GM12878 (cell line): Measurements from ENCODE around the gene MRNIP. TPM values are rescaled to one million over a fixed set of nuclear protein-coding genes. Genes with fewer than 3 reads are reported as not detected.

Experiments used
- ATF3 ChIP-seq: IDR thresholded peaks from 2 replicates; pipeline ENCODE4 v1.6.1; 2011; ENCODE audit warnings: low read depth, mild to moderate bottlenecking, low read length, moderate library complexity, borderline replicate concordance; ENCODE audit errors: extremely low read depth
- CHD1 ChIP-seq: IDR thresholded peaks from 2 replicates; pipeline ENCODE4 v1.6.1; 2012; ENCODE audit warnings: low read depth, low read length, improper control_type of control experiment
- CREB1 ChIP-seq: IDR thresholded peaks from 2 replicates; pipeline ENCODE4 v1.6.1; 2012; ENCODE audit warnings: low read depth, mild to moderate bottlenecking, inconsistent platforms
- DPF2 ChIP-seq: fragments of 450-650 bp; IDR thresholded peaks from 2 replicates; pipeline ENCODE4 v1.6.1; 2017; ENCODE audit warnings: mild to moderate bottlenecking
- E2F4 ChIP-seq: IDR thresholded peaks from 2 replicates; pipeline ENCODE4 v1.6.1; 2012; ENCODE audit warnings: low read depth, low read length, improper control_type of control experiment
- FOS ChIP-seq: IDR thresholded peaks from 3 replicates; pipeline ENCODE4 v1.6.1; 2011; ENCODE audit warnings: borderline replicate concordance; ENCODE audit not compliant: insufficient read length; ENCODE audit errors: extremely low read depth
- FOXK2 ChIP-seq: fragments of 450-650 bp; IDR thresholded peaks from 2 replicates; pipeline ENCODE4 v1.6.1; 2017; ENCODE audit warnings: mild to moderate bottlenecking, moderate library complexity
- HDGF ChIP-seq: fragments of 450-650 bp; IDR thresholded peaks from 2 replicates; pipeline ENCODE4 v1.6.1; 2016; ENCODE audit warnings: antibody characterized with exemption
- KLF5 ChIP-seq: fragments of 450-650 bp; IDR thresholded peaks from 2 replicates; pipeline ENCODE4 v1.6.1; 2014; ENCODE audit warnings: mild to moderate bottlenecking; ENCODE audit not compliant: partially characterized antibody
- MTA2 ChIP-seq: fragments of 450-650 bp; IDR thresholded peaks from 2 replicates; pipeline ENCODE4 v1.6.1; 2016; ENCODE audit warnings: low read depth, mild to moderate bottlenecking, moderate library complexity
- NFYA ChIP-seq: IDR thresholded peaks from 2 replicates; pipeline ENCODE4 v1.6.1; 2011; ENCODE audit warnings: low read depth, mild to moderate bottlenecking, low read length, improper control_type of control experiment, borderline replicate concordance
- NR2F1 ChIP-seq: fragments of 450-650 bp; conservative IDR thresholded peaks from 2 replicates; pipeline ENCODE4 v1.6.1; 2017; ENCODE audit warnings: mild to moderate bottlenecking
- RAD51 ChIP-seq: fragments of 450-650 bp; IDR thresholded peaks from 2 replicates; pipeline ENCODE4 v1.6.1; 2016; ENCODE audit warnings: moderate library complexity, mild to moderate bottlenecking, inconsistent platforms
- RCOR1 ChIP-seq: conservative IDR thresholded peaks from 2 replicates; pipeline ENCODE4 v1.6.1; 2012; ENCODE audit warnings: low read depth, low read length, improper control_type of control experiment
- SPI1 ChIP-seq: IDR thresholded peaks from 2 replicates; pipeline ENCODE4 v1.6.1; 2011; ENCODE audit warnings: low read depth, mild to moderate bottlenecking, low read length, moderate library complexity, borderline replicate concordance; ENCODE audit not compliant: insufficient read depth
- SREBF1 ChIP-seq: IDR thresholded peaks from 2 replicates; pipeline ENCODE4 v1.6.1; 2012; ENCODE audit warnings: mild to moderate bottlenecking, low read length
- STAT3 ChIP-seq: IDR thresholded peaks from 2 replicates; pipeline ENCODE4 v1.6.1; 2011; ENCODE audit warnings: low read depth, low read length, improper control_type of control experiment
- TCF12 ChIP-seq: IDR thresholded peaks from 2 replicates; pipeline ENCODE4 v1.6.1; 2011; ENCODE audit warnings: low read depth, mild to moderate bottlenecking, low read length
- WRNIP1 ChIP-seq: IDR thresholded peaks from 2 replicates; pipeline ENCODE4 v1.6.1; 2011; ENCODE audit warnings: low read depth, low read length, improper control_type of control experiment, borderline replicate concordance
- ZBED1 ChIP-seq: IDR thresholded peaks from 2 replicates; pipeline ENCODE4 v1.6.1; 2016; ENCODE audit warnings: borderline replicate concordance
- ZZZ3 ChIP-seq: IDR thresholded peaks from 2 replicates; pipeline ENCODE4 v1.6.1; 2011; ENCODE audit warnings: low read depth; ENCODE audit not compliant: control insufficient read depth, insufficient read length
- polyA plus RNA-seq, 11 experiments: library from polyadenylated mRNA; depleted of rRNA in 4 of 11; unstranded in 6 of 11; stranded (reverse) in 5 of 11; fragments of >200 nt; fragmentation: Nextera tagmentation in 4 of 11; fragmentation: Illumina TruSeq in 1 of 11; extraction: Ambion mirVana in 4 of 11; extraction: Trizol in 1 of 11; gene quantifications; 1 replicate in 1 of 11; 2 replicates in 10 of 11; pipeline versions ENCODE4 v1.2.1 to v1.2.3, GENCODE V29; 2011 to 2016; ENCODE audit warnings: inconsistent platforms in 2 of 11, missing spikeins in 2 of 11, low read depth in 1 of 11
- total RNA-seq, 4 experiments: library from RNA; depleted of rRNA in 3 of 4; stranded (reverse); fragments of >200 nt in 3 of 4; fragmentation: Illumina TruSeq in 1 of 4; extraction: Trizol in 1 of 4; gene quantifications; 2 replicates each; pipeline versions ENCODE4 v1.2.1 to v1.2.3, GENCODE V29; 2013 to 2021
- TF ChIP-seq, protein P1 (sequence below): fragments of 450-650 bp; IDR thresholded peaks from 2 replicates; pipeline ENCODE4 v1.6.1; 2016; ENCODE audit warnings: mild to moderate bottlenecking, moderate library complexity, borderline replicate concordance
- TF ChIP-seq, protein P2 (sequence below): fragments of 450-650 bp; IDR thresholded peaks from 2 replicates; pipeline ENCODE4 v1.6.1; 2018; ENCODE audit warnings: borderline replicate concordance, mild to moderate bottlenecking; ENCODE audit not compliant: partially characterized antibody

MRNIP gene
- total and polyA plus RNA-seq, 10 of the 15 experiments (the other 5 are each of a cell fraction or from before 2014, with no cell fraction given), result 2.4 to 30.4 (median 13.1) TPM

GRCh38 chr5:179795863-179796833, 62.5 kb downstream of the MRNIP start (continued):
- TF ChIP-seq MTA2 (no peak), ATF3 (no peak), ZBED1 (no peak), FOS (no peak), TCF12 (no peak), NFYA (no peak), FOXK2 (no peak), CREB1 (no peak; the same call in 1 of the 2 replicates), KLF5 (peak; percentile 58), CHD1 (peak; percentile 80; the same call in 1 of the 2 replicates), SREBF1 (no peak), HDGF (peak; percentile 64; the same call in 1 of the 2 replicates), WRNIP1 (no peak), SPI1 (peak; percentile 75), NR2F1 (peak; percentile 59; the same call in 1 of the 2 replicates), E2F4 (no peak), DPF2 (peak; percentile 88), RAD51 (no peak), STAT3 (no peak), RCOR1 (no peak), ZZZ3 (no peak)
- TF ChIP-seq, protein P1, sequence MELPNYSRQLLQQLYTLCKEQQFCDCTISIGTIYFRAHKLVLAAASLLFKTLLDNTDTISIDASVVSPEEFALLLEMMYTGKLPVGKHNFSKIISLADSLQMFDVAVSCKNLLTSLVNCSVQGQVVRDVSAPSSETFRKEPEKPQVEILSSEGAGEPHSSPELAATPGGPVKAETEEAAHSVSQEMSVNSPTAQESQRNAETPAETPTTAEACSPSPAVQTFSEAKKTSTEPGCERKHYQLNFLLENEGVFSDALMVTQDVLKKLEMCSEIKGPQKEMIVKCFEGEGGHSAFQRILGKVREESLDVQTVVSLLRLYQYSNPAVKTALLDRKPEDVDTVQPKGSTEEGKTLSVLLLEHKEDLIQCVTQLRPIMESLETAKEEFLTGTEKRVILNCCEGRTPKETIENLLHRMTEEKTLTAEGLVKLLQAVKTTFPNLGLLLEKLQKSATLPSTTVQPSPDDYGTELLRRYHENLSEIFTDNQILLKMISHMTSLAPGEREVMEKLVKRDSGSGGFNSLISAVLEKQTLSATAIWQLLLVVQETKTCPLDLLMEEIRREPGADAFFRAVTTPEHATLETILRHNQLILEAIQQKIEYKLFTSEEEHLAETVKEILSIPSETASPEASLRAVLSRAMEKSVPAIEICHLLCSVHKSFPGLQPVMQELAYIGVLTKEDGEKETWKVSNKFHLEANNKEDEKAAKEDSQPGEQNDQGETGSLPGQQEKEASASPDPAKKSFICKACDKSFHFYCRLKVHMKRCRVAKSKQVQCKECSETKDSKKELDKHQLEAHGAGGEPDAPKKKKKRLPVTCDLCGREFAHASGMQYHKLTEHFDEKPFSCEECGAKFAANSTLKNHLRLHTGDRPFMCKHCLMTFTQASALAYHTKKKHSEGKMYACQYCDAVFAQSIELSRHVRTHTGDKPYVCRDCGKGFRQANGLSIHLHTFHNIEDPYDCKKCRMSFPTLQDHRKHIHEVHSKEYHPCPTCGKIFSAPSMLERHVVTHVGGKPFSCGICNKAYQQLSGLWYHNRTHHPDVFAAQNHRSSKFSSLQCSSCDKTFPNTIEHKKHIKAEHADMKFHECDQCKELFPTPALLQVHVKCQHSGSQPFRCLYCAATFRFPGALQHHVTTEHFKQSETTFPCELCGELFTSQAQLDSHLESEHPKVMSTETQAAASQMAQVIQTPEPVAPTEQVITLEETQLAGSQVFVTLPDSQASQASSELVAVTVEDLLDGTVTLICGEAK, result no peak
- TF ChIP-seq, protein P2, sequence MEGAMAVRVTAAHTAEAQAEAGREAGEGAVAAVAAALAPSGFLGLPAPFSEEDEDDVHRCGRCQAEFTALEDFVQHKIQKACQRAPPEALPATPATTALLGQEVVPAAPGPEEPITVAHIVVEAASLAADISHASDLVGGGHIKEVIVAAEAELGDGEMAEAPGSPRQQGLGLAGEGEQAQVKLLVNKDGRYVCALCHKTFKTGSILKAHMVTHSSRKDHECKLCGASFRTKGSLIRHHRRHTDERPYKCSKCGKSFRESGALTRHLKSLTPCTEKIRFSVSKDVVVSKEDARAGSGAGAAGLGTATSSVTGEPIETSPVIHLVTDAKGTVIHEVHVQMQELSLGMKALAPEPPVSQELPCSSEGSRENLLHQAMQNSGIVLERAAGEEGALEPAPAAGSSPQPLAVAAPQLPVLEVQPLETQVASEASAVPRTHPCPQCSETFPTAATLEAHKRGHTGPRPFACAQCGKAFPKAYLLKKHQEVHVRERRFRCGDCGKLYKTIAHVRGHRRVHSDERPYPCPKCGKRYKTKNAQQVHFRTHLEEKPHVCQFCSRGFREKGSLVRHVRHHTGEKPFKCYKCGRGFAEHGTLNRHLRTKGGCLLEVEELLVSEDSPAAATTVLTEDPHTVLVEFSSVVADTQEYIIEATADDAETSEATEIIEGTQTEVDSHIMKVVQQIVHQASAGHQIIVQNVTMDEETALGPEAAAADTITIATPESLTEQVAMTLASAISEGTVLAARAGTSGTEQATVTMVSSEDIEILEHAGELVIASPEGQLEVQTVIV, result no peak
